Measurements from ENCODE around the gene POLG2.

POLG2 gene

DNA sequence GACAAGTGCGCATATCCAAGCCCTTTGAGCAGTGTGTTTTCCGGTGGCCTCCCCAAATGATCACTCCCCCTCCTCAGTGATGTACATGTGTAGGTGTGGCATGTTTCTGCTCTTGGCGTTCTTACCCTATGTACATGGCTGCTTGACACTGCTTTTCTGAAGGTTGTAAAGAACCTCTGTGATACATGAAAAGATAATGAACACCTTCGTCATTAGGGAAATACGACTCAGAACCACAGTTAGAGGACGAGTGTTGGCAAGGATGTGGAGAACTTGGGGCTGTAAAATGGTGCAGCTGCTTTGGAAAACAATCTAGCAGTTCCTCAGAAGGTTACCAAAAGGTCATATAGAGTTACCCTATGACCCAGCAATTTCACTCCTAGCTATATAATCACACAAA, 38.5 kb upstream of the POLG2 start:
- TF ChIP-seq, protein P1, sequence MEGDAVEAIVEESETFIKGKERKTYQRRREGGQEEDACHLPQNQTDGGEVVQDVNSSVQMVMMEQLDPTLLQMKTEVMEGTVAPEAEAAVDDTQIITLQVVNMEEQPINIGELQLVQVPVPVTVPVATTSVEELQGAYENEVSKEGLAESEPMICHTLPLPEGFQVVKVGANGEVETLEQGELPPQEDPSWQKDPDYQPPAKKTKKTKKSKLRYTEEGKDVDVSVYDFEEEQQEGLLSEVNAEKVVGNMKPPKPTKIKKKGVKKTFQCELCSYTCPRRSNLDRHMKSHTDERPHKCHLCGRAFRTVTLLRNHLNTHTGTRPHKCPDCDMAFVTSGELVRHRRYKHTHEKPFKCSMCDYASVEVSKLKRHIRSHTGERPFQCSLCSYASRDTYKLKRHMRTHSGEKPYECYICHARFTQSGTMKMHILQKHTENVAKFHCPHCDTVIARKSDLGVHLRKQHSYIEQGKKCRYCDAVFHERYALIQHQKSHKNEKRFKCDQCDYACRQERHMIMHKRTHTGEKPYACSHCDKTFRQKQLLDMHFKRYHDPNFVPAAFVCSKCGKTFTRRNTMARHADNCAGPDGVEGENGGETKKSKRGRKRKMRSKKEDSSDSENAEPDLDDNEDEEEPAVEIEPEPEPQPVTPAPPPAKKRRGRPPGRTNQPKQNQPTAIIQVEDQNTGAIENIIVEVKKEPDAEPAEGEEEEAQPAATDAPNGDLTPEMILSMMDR (IDR thresholded peaks at IDR 0.05; ENCODE audit: low read depth, low read length, missing control alignments), result no peak
- no peak for DNase-seq (ENCODE audit: low read depth)
- H3K4me3 ChIP-seq (ENCODE audit: low read depth, low read length), result no peak overlapping the region

DNA sequence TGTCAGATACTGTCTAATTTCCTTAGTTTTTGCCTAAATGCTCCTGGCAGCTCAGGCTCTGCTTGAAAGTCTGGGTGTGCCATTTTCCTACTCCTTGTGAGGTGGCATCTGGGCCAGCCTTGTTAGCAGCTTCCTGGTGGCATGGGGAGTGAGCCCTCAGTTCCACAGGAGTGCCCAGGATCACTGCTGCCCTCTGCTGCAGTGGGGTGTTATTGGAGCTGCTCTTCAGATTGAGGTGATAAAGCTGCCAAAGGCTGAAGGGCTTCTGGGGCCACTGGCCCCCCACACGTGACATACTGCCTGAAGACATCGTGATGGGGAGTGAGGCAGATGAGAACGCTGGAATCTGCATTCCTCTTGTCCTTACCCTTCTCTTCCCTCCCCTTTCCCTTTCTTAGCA, 37.3 kb upstream of the POLG2 start:
- TF ChIP-seq, protein P1 (IDR thresholded peaks at IDR 0.05; ENCODE audit: low read depth, low read length, missing control alignments), result peak; percentile 18
- H3K4me3 ChIP-seq (ENCODE audit: low read depth, low read length), result no peak overlapping the region
- DNase-seq (ENCODE audit: low read depth), result no peak

DNA sequence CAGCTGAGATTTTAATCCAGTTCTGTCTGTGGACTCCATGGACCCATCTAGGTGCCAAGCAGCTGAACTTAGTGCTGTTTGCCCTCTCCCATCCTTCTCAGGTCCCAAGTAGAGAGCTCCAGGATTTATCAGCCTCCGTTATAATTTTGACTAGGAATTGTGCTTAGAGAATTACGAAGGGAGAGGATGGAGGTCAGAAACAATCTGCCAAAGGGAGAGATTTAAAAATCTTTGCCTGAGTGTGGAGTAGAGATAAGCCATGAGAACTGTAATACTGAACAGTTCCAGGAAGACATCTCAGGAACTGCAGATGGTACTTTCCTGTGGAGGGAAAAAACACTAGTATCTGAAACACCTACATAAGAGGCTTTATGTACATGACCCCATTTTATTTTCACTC, 36.9 kb upstream of the POLG2 start:
- TF ChIP-seq, protein P1 (IDR thresholded peaks at IDR 0.05; ENCODE audit: low read depth, low read length, missing control alignments), result no peak
- no peak for DNase-seq (ENCODE audit: low read depth)
- H3K4me3 ChIP-seq (ENCODE audit: low read depth, low read length), result no peak overlapping the region

DNA sequence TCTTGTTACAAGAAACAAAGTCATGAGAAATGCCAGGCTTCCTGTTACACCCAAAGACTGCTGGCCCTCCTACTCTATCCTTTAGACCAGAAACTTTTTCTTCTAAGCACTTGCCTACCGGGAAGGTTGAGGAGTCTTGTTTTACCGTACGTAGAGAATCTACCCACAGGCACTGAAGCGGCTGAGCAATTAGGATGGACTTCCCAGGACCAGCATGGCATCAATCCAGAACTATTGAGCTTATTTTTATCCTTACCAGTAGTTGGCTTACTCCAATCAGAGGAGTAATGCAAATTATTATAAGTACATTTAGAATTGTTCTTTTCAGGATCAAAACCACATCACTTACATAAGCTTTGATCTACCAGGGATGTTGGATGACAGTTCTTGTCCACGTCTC, 35.6 kb upstream of the POLG2 start:
- DNase-seq (ENCODE audit: low read depth), result no peak
- TF ChIP-seq, protein P1 (IDR thresholded peaks at IDR 0.05; ENCODE audit: low read depth, low read length, missing control alignments), result no peak
- no peak overlapping the region for H3K4me3 ChIP-seq (ENCODE audit: low read depth, low read length)

DNA sequence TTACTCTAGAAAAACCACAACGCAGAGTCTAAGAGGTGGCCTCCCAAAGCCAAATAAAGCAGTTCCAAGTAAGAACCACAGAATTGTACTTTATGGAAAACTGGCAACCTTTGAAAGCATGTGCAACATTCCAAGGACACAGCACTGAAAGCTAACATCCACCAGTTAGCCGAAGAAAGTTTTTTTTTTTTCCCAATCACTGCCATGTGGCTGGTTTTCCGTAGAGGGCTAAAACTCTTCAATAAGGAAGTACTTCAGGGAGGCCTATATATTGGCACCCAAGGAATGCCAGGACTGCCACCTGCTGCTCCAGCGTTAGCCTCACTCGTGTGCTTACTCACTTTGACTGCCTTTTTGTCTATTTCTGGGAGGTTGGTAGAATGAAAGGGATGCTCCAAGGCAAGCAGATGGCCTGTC, 35.1 kb upstream of the POLG2 start:
- DNase-seq (ENCODE audit: low read depth), result no peak
- no peak overlapping the region for H3K4me3 ChIP-seq (ENCODE audit: low read depth, low read length)
- TF ChIP-seq, protein P1 (IDR thresholded peaks at IDR 0.05; ENCODE audit: low read depth, low read length, missing control alignments), result no peak

DNA sequence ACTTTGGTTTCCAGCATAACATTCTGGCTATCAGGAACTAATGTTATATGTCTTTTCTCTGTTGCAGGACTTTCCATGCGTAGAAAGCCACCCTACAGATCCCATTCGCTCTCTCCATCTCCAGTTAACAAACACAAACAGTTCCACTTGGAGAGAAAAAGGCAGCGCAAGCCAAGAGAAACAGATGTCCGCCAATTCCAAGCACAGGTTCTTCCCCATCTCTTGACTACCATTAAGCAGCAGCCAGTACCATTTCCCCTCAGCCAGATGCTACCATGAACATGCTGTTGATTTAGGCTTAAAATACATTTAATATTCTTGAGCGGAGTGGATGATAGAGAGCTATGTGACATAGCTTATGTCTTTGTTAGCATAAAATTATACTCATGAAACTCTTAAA, 32.4 kb upstream of the POLG2 start:
- no peak for DNase-seq (ENCODE audit: low read depth)
- TF ChIP-seq, protein P1 (IDR thresholded peaks at IDR 0.05; ENCODE audit: low read depth, low read length, missing control alignments), result no peak
- no peak overlapping the region for H3K4me3 ChIP-seq (ENCODE audit: low read depth, low read length)

DNA sequence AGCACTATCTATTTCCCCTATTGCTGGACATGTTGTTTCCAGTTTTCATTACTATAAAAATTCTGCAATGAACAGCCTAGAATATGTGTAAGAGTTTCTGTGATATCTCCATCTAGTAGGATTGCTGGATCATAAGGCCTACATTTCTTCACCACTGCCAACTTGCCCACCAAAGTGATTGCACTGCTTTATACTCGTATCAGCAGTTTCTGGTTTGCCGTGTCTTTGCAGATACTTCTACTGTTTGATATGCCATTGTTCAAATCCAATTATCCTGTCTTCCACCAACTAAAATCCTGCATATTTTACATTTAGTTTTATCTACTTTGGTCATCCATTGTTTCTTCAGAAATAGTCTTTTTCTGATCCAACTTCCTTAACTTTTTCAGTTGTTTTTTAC, 31.1 kb upstream of the POLG2 start:
- TF ChIP-seq, protein P1 (IDR thresholded peaks at IDR 0.05; ENCODE audit: low read depth, low read length, missing control alignments), result no peak
- no peak overlapping the region for H3K4me3 ChIP-seq (ENCODE audit: low read depth, low read length)
- DNase-seq (ENCODE audit: low read depth), result no peak
